ENCODE results near the gene PITX1.

DNA sequence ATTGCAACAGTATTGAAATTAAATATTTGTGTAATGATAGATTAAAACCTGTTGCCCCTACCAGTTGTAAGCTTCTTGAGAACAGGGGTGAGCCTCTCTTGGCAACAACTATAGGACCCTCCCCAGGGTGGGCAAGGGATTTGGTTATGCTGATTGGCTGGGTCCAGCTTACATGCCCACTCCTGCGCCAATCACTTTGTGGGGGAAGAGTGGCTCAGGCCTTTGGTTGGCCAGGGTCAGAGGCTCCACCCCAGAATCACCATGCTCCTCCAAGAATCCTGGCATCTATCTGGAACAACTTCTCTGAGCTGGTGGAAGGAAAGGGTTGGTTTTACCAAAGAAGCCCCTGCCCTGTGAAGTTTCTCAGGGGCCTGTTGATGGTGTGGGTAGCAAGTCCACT, 8.6 kb upstream of the PITX1 start:
- TF ChIP-seq CTCF (IDR thresholded peaks at IDR 0.05; ENCODE audit: low read length): no peak
- no peak for TF ChIP-seq EZH2 (optimal IDR thresholded peaks at IDR 0.05; ENCODE audit: low read depth, low read length)

Data from MM.1S (cell line).